K562 (cell line): ENCODE data around the gene CRIP1. TPM values are rescaled to one million over a fixed set of nuclear protein-coding genes. Genes with fewer than 3 reads are reported as not detected.

Experiments
- ATAC-seq: fragments of 200-7000 bp; cut with Tn5 transposase; 3 replicates; pipeline ENCODE4 v1.9.1; 2020; ENCODE audit warnings: moderate library complexity
- BruUV-seq: library from RNA; stranded (reverse); fragments of 400-500 nt; replicated peaks from 2 replicates; lab custom pipeline; 2021; lab: Mats Ljungman, UMichigan
- CTCF ChIA-PET: fragments of 300-600 bp; formaldehyde crosslinking; extraction: SDS; loops from one replicate; lab custom pipeline; 2021; ENCODE audit warnings: low intra/inter-chr PET ratio; lab: Yijun Ruan, JAX
- POLR2A ChIA-PET: fragments of 300-600, 350-650 bp; sonication (Branson Sonifier 250); formaldehyde crosslinking; extraction: SDS; loops from one replicate; lab custom pipeline; 2021; ENCODE audit warnings: antibody characterized with exemption, inconsistent platforms; lab: Yijun Ruan, JAX
- DNase-seq, 4 experiments: peaks; one replicate each; pipeline versions ENCODE4 v3.0.0 to v3.0.0-alpha.2; 2011 to 2018; ENCODE audit warnings: low spot score in 3 of 4, mixed read lengths in 3 of 4; ENCODE audit errors: extremely low read depth in 1 of 4
- FAIRE-seq: peaks from 2 replicates; lab custom pipeline; 2011; peaks lifted over from hg19 to GRCh38; lab: Jason Lieb, UNC
- H2AFZ ChIP-seq: 2 replicates; pipeline ENCODE4 v1.6.0; 2011; ENCODE audit warnings: low read depth, low read length, control low read depth, inconsistent platforms
- H3K27ac ChIP-seq: fragments of 200-600 bp; 3 replicates; pipeline ENCODE4 v1.8.0; 2011; ENCODE audit warnings: low read depth, mild to moderate bottlenecking, control low read depth, inconsistent platforms, low read length, moderate library complexity, mixed read lengths; ENCODE audit errors: extremely low read depth
- H3K27me3 ChIP-seq, 2 experiments: fragments of 300-600 bp in 1 of 2; 2 replicates in 1 of 2; 3 replicates in 1 of 2; pipeline versions ENCODE4 v1.6.0 to v1.8.0; 2011; ENCODE audit warnings: inconsistent platforms in 2 of 2, low read length in 2 of 2, mild to moderate bottlenecking in 1 of 2, mixed read lengths in 1 of 2, moderate library complexity in 1 of 2; ENCODE audit not compliant: control insufficient read depth in 2 of 2, insufficient read depth in 2 of 2
- H3K36me3 ChIP-seq: fragments of 300-600 bp; 3 replicates; pipeline ENCODE4 v1.8.0; 2011; ENCODE audit warnings: mild to moderate bottlenecking, low read length, inconsistent platforms; ENCODE audit not compliant: control insufficient read depth, insufficient read depth
- H3K4me1 ChIP-seq, 2 experiments: fragments of 200-600 bp in 1 of 2; replicated peaks in 1 of 2; 2 replicates in 1 of 2; 3 replicates in 1 of 2; pipeline versions ENCODE4 v1.5.1 to v1.8.0; 2011; ENCODE audit warnings: inconsistent platforms in 2 of 2, low read length in 2 of 2, mild to moderate bottlenecking in 1 of 2, mixed read lengths in 1 of 2, moderate library complexity in 1 of 2; ENCODE audit not compliant: control insufficient read depth in 2 of 2, insufficient read depth in 2 of 2
- H3K4me2 ChIP-seq: 2 replicates; pipeline ENCODE4 v1.6.1; 2011; ENCODE audit warnings: low read length, control low read depth, inconsistent platforms, mixed read lengths; ENCODE audit not compliant: insufficient read depth
- H3K4me3 ChIP-seq: fragments of 200-600 bp; sonication (generic), shearing (Covaris generic); 2 replicates; pipeline ENCODE4 v1.5.1; 2016; ENCODE audit warnings: control low read depth, inconsistent platforms
- H3K79me2 ChIP-seq: fragments of 200-600 bp; 3 replicates; pipeline ENCODE4 v1.8.0; 2011; ENCODE audit warnings: low read length, inconsistent platforms; ENCODE audit not compliant: control insufficient read depth, insufficient read depth
- H3K9ac ChIP-seq, 2 experiments: 2 replicates each; pipeline versions ENCODE4 v1.6.0 to v1.6.1; 2011; ENCODE audit warnings: low read depth in 2 of 2, low read length in 2 of 2, control low read depth in 1 of 2, inconsistent platforms in 1 of 2, mild to moderate bottlenecking in 1 of 2, mixed read lengths in 1 of 2; ENCODE audit not compliant: insufficient read depth in 1 of 2
- H3K9me1 ChIP-seq: one replicate; pipeline ENCODE4 v1.6.0; 2011; ENCODE audit warnings: inconsistent platforms, mild to moderate bottlenecking, low read length, moderate library complexity; ENCODE audit not compliant: control insufficient read depth, insufficient read depth
- H3K9me3 ChIP-seq: replicated peaks from 2 replicates; pipeline ENCODE4 v1.5.1; 2011; ENCODE audit warnings: low read depth, low read length, inconsistent platforms; ENCODE audit not compliant: control insufficient read depth, insufficient read depth
- H4K20me1 ChIP-seq: replicated peaks from 2 replicates; pipeline ENCODE4 v1.6.1; 2011; ENCODE audit warnings: low read length, inconsistent platforms, mixed read lengths; ENCODE audit not compliant: control insufficient read depth, insufficient read depth
- RBBP5 ChIP-seq: fragments of 200-600 bp; sonication (generic); IDR thresholded peaks from 2 replicates; pipeline ENCODE4 v1.6.1; 2012; ENCODE audit warnings: borderline replicate concordance, mild to moderate bottlenecking, low read length, control low read depth, inconsistent platforms; ENCODE audit not compliant: insufficient read depth, poor library complexity, severe bottlenecking
- RBM22 ChIP-seq: fragments of 200-400 bp; formaldehyde crosslinking; IDR thresholded peaks from 2 replicates; pipeline ENCODE4 v1.6.1; 2018; ENCODE audit warnings: low read length, low read depth; ENCODE audit not compliant: poor library complexity, severe bottlenecking
- SMAD2 ChIP-seq: fragments of 150-350 bp; IDR thresholded peaks from 2 replicates; pipeline ENCODE4 v1.6.1; 2014; ENCODE audit warnings: low read depth, mild to moderate bottlenecking, low read length
- ZBTB49 ChIP-seq: sonication (generic); formaldehyde crosslinking; IDR thresholded peaks from 2 replicates; pipeline ENCODE4 v1.8.0; 2022; ENCODE audit warnings: missing genetic modification reagents, mild to moderate bottlenecking, borderline replicate concordance
- WGBS: fragments of 100-300 bp; shearing (Covaris generic); methylation state at CpG from one replicate; pipeline ENCODE4 v1.1.6; 2016; ENCODE audit warnings: low coverage, mixed read lengths; ENCODE audit not compliant: insufficient coverage; ENCODE audit errors: missing lambda C conversion rate; 5-methylcytosine and 5-hydroxymethylcytosine counted together
- in situ Hi-C: fragments of 300-500 bp; cut with MboI; formaldehyde crosslinking; loops from 4 replicates; pipeline ENCODE4 v1.15.0; 2018; ENCODE audit warnings: inconsistent platforms, mixed read lengths
- intact Hi-C: fragments of 100-400 bp; cut with micrococcal nuclease; formaldehyde crosslinking; loops from 2 replicates; pipeline ENCODE4 v1.14.2; 2022
- polyA plus RNA-seq, 8 experiments: library from polyadenylated mRNA; depleted of rRNA in 4 of 8; stranded (reverse) in 5 of 8; unstranded in 3 of 8; fragments of >200 nt; fragmentation: Nextera tagmentation in 2 of 8; fragmentation: Illumina TruSeq in 1 of 8; extraction: Ambion mirVana in 2 of 8; extraction: Trizol in 1 of 8; gene quantifications; 2 replicates each; pipeline versions ENCODE4 v1.2.1 to v1.2.3, GENCODE V29; 2011 to 2014; ENCODE audit warnings: inconsistent platforms in 1 of 8, missing spikeins in 1 of 8
- total RNA-seq, 7 experiments: library from RNA; depleted of rRNA in 6 of 7; stranded (reverse); fragments of >200 nt in 6 of 7; fragmentation: Illumina TruSeq in 2 of 7; extraction: Trizol in 2 of 7; gene quantifications; 2 replicates each; pipeline versions ENCODE4 v1.2.1 to v1.2.3, GENCODE V29; 2011 to 2021; ENCODE audit warnings: low replicate concordance in 1 of 7
- TF ChIP-seq, protein P1 (sequence below): fragments of 200-600 bp; sonication (generic); IDR thresholded peaks from one replicate; pipeline ENCODE4 v1.6.1; 2012; ENCODE audit warnings: mild to moderate bottlenecking, low read depth, low read length, inconsistent platforms

The CRIP1 gene
- total and polyA plus RNA-seq, 9 of the 15 experiments (the other 6 are each of a cell fraction or from before 2014, with no cell fraction given): 0.11 to 0.58 (median 0.14) TPM; not detected in 6

GRCh38 chr14:105456736-105457617, 29.7 kb upstream of the CRIP1 start:
- DNase-seq (no peak), FAIRE-seq (no peak), ATAC-seq (no peak)
- H3K36me3 ChIP-seq: peaks cover 67% of the 10 kb centered on the region; the same call in 1 of the 3 replicates
- no peaks in the 10 kb centered on the region for H3K27me3 ChIP-seq
- TF ChIP-seq RBBP5 (no peak), RBM22 (peak; percentile 41), ZBTB49 (CRISPR knock-in tag) (no peak), SMAD2 (no peak)
- TF ChIP-seq, protein P1, sequence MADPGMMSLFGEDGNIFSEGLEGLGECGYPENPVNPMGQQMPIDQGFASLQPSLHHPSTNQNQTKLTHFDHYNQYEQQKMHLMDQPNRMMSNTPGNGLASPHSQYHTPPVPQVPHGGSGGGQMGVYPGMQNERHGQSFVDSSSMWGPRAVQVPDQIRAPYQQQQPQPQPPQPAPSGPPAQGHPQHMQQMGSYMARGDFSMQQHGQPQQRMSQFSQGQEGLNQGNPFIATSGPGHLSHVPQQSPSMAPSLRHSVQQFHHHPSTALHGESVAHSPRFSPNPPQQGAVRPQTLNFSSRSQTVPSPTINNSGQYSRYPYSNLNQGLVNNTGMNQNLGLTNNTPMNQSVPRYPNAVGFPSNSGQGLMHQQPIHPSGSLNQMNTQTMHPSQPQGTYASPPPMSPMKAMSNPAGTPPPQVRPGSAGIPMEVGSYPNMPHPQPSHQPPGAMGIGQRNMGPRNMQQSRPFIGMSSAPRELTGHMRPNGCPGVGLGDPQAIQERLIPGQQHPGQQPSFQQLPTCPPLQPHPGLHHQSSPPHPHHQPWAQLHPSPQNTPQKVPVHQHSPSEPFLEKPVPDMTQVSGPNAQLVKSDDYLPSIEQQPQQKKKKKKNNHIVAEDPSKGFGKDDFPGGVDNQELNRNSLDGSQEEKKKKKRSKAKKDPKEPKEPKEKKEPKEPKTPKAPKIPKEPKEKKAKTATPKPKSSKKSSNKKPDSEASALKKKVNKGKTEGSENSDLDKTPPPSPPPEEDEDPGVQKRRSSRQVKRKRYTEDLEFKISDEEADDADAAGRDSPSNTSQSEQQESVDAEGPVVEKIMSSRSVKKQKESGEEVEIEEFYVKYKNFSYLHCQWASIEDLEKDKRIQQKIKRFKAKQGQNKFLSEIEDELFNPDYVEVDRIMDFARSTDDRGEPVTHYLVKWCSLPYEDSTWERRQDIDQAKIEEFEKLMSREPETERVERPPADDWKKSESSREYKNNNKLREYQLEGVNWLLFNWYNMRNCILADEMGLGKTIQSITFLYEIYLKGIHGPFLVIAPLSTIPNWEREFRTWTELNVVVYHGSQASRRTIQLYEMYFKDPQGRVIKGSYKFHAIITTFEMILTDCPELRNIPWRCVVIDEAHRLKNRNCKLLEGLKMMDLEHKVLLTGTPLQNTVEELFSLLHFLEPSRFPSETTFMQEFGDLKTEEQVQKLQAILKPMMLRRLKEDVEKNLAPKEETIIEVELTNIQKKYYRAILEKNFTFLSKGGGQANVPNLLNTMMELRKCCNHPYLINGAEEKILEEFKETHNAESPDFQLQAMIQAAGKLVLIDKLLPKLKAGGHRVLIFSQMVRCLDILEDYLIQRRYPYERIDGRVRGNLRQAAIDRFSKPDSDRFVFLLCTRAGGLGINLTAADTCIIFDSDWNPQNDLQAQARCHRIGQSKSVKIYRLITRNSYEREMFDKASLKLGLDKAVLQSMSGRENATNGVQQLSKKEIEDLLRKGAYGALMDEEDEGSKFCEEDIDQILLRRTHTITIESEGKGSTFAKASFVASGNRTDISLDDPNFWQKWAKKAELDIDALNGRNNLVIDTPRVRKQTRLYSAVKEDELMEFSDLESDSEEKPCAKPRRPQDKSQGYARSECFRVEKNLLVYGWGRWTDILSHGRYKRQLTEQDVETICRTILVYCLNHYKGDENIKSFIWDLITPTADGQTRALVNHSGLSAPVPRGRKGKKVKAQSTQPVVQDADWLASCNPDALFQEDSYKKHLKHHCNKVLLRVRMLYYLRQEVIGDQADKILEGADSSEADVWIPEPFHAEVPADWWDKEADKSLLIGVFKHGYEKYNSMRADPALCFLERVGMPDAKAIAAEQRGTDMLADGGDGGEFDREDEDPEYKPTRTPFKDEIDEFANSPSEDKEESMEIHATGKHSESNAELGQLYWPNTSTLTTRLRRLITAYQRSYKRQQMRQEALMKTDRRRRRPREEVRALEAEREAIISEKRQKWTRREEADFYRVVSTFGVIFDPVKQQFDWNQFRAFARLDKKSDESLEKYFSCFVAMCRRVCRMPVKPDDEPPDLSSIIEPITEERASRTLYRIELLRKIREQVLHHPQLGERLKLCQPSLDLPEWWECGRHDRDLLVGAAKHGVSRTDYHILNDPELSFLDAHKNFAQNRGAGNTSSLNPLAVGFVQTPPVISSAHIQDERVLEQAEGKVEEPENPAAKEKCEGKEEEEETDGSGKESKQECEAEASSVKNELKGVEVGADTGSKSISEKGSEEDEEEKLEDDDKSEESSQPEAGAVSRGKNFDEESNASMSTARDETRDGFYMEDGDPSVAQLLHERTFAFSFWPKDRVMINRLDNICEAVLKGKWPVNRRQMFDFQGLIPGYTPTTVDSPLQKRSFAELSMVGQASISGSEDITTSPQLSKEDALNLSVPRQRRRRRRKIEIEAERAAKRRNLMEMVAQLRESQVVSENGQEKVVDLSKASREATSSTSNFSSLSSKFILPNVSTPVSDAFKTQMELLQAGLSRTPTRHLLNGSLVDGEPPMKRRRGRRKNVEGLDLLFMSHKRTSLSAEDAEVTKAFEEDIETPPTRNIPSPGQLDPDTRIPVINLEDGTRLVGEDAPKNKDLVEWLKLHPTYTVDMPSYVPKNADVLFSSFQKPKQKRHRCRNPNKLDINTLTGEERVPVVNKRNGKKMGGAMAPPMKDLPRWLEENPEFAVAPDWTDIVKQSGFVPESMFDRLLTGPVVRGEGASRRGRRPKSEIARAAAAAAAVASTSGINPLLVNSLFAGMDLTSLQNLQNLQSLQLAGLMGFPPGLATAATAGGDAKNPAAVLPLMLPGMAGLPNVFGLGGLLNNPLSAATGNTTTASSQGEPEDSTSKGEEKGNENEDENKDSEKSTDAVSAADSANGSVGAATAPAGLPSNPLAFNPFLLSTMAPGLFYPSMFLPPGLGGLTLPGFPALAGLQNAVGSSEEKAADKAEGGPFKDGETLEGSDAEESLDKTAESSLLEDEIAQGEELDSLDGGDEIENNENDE: no peak
- no peak overlapping the region for H3K4me2 ChIP-seq
- POLR2A ChIA-PET: interaction anchor here (0.6 to 1.7 kb wide), 3 partner anchors 15 to 31 kb away, joined by 3 to 5 read pairs (median 3); no protein-coding TSS in a partner anchor
- in situ Hi-C loops: no loop called here
- no peaks in the 10 kb centered on the region for H3K79me2 ChIP-seq
- WGBS: 98% methylated on average over 15 of the region's 22 CpGs
- H3K4me1 ChIP-seq: peaks cover 0 to 3% of the 10 kb centered on the region in 2 experiments; a peak in 1 of 5 replicates
- intact Hi-C loops: no loop called here
- H3K27ac ChIP-seq: no peak overlapping the region
- no TSS peak for BruUV-seq
- H3K4me3 ChIP-seq: no peak overlapping the region
- H4K20me1 ChIP-seq: no peaks in the 10 kb centered on the region
- no peak overlapping the region for H2AFZ ChIP-seq
- no peak overlapping the region; a peak in 1 of 4 replicates for H3K9ac ChIP-seq
- CTCF ChIA-PET: no interaction called here
- no peaks in the 10 kb centered on the region for H3K9me3 ChIP-seq
- no peaks in the 10 kb centered on the region for H3K9me1 ChIP-seq
